ENCODE results near the gene VPREB3.

DNA sequence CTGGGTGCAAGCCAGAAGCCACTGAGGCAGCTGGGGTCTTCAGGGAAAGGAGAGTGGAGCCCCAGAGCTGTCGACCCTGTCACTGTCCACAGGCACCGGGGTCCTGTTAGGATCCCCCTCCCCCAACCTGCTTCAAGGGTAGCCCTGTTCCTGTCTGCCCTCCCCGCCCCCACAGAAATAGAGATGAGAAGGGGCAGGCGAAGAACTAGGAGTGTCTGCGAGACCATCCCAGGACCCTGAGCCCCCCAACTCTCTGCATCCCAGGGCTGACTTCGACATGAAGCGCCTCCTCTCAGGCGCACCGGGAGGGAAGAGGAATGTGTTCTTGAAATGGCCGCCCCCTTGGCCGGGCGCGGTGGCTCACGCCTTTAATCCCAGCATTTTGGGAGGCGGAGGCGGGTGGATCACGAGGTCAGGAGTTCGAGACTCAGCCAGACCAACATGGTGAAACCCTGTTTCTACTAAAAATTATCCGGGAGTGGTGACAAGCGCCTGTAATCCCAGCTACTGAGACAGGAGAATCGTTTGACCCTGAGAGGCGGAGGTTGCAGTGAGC, 2.7 kb downstream of the VPREB3 start:
- TF ChIP-seq TAF1 (IDR thresholded peaks at IDR 0.05; ENCODE audit: low read depth, low read length) (no peak; the same call in none of the 2 replicates), POLR2A (IDR thresholded peaks at IDR 0.05; ENCODE audit: low read depth, low read length) (no peak), POLR2AphosphoS5 (IDR thresholded peaks at IDR 0.05; ENCODE audit: low read depth, low read length) (0 out of 2 replicates have a peak, but pooled peaks have one; percentile 4), PAX5 (IDR thresholded peaks at IDR 0.05; ENCODE audit: insufficient read depth, low read length, severe bottlenecking) (no peak), SPI1 (IDR thresholded peaks at IDR 0.05; ENCODE audit: low read depth, low read length) (no peak), POU2F2 (IDR thresholded peaks at IDR 0.05; ENCODE audit: low read depth, low read length) (no peak)

Data from GM12891 (cell line).